Activated CD4-positive, alpha-beta T cell treated with anti-CD3 and anti-CD28 coated beads, Interleukin-2, amount 10 ng/mL, durations not matched to agents 24 days and 14 days (primary cell): Measurements from ENCODE around the gene DMBT1. TPM values are rescaled to one million over a fixed set of nuclear protein-coding genes. Genes with fewer than 3 reads are reported as not detected.

Experiments
- DNase-seq: peaks from one replicate; pipeline ENCODE4 v3.0.0; 2022
- H3K27ac Mint-ChIP-seq: one replicate; pipeline ENCODE4 v1.8.0; 2022; ENCODE audit warnings: mild to moderate bottlenecking, mixed read lengths
- H3K27me3 Mint-ChIP-seq: one replicate; pipeline ENCODE4 v1.8.0; 2022; ENCODE audit warnings: mixed read lengths
- H3K36me3 Mint-ChIP-seq: one replicate; pipeline ENCODE4 v1.8.0; 2022; ENCODE audit warnings: low read depth, mild to moderate bottlenecking, mixed read lengths
- H3K4me1 Mint-ChIP-seq: one replicate; pipeline ENCODE4 v1.8.0; 2021; ENCODE audit warnings: mixed read lengths
- H3K4me3 Mint-ChIP-seq: one replicate; pipeline ENCODE4 v1.8.0; 2022; ENCODE audit warnings: mild to moderate bottlenecking, moderate library complexity, mixed read lengths
- H3K9me3 Mint-ChIP-seq: one replicate; pipeline ENCODE4 v1.8.0; 2021; ENCODE audit warnings: mixed read lengths
- intact Hi-C: fragments of 100-400 bp; cut with micrococcal nuclease; formaldehyde crosslinking; loops from one replicate; pipeline ENCODE4 v1.15.1; 2023
- total RNA-seq: library from RNA; stranded (reverse); gene quantifications from 2 replicates; pipeline ENCODE4 v1.2.3, GENCODE V29; 2022

Gene DMBT1
- total RNA-seq, 1 donor from 2014 or later: not detected

DNA sequence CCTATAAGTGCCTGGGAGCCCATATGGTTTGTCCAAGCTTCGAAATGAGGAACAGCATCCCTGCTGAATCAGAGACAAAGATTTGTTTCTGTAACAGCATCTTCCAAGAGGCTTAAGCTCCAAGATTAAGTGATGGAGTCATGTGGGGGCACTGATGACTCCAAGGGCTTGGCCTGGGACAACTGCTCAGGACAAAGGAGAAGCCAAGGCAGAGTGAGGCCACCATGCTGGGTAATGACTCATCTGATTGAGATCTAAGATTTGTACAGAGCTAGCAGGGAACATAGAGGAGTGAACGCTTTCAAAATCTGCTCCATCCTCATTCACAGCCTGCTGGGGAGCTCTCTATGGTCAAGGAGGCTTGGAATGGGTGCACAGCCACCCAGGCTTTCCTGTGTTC lies 89.8 kb downstream of the DMBT1 start:
- Mint-ChIP-seq H3K36me3 (no peaks in the 10 kb centered on the region), H3K9me3 (no peaks in the 10 kb centered on the region), H3K27ac (no peak overlapping the region), H3K4me3 (no peak overlapping the region), H3K4me1 (no peaks in the 10 kb centered on the region), H3K27me3 (peaks cover 8% of the 10 kb centered on the region)
- no peak for DNase-seq
- intact Hi-C loops: no loop called here

DNA sequence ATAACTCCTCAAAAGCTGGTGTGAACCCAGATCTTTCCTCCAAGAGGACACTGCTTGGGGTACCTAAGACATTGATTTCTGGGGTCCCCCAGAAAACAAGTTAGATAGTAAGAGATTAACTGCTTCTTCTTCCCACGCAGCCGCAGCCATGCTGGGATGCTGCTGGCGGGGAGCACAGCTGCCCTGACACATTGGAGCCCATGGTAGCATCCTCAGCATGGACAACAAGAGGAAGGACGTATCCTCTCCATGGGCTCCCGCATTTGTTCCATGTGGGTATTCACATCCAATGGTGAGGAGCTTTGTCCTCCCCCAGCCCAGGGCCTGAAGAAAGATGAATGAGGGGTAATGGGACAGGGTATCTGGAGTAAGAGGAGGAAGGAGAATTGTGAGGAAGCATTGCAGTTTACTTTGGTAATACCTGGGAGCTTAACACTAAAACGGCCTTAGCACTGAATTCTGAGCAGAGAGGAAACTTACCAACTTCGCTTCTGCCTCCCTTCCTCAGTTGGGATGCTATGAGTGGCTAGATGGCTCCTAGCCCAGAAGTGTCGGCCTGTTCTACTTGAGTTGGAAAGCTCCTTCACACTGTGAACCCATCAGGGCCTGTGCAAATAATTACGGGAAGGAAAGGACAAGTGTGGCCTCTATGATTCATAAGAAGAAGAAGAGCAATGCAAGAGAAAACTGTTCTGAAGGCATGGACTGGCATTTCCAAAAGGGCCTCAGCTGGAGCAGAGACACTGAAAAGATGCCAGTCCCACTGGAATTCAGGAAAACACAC lies 95.2 kb downstream of the DMBT1 start:
- no peak overlapping the region for H3K4me3 Mint-ChIP-seq
- H3K36me3 Mint-ChIP-seq: no peaks in the 10 kb centered on the region
- intact Hi-C loops: no loop called here
- H3K27me3 Mint-ChIP-seq: peaks cover 8% of the 10 kb centered on the region
- no peaks in the 10 kb centered on the region for H3K9me3 Mint-ChIP-seq
- H3K4me1 Mint-ChIP-seq: no peaks in the 10 kb centered on the region
- DNase-seq: no peak
- no peak overlapping the region for H3K27ac Mint-ChIP-seq

DNA sequence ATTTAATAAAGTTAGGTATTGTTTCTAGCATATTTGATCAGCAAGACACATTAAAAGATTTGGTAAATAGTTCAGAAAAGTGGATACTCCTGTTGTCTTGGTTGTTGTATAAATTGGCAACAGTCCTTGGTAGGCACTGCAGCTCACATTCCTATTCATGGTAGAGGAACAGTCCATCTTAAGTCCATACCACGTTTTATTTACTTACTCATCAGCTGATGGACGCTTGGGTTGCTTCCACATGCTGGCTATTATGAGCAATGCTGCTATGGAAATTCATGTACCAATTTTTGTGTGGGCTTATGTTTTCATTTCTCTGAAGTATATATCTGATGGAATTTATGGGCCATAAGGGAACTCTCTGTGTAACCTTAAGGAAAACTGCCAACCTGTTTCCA lies 95.8 kb downstream of the DMBT1 start:
- Mint-ChIP-seq H3K9me3 (no peaks in the 10 kb centered on the region), H3K27ac (no peak overlapping the region), H3K27me3 (peaks cover 8% of the 10 kb centered on the region), H3K36me3 (no peaks in the 10 kb centered on the region), H3K4me3 (no peak overlapping the region), H3K4me1 (no peaks in the 10 kb centered on the region)
- intact Hi-C loops: no loop called here
- DNase-seq: no peak

DNA sequence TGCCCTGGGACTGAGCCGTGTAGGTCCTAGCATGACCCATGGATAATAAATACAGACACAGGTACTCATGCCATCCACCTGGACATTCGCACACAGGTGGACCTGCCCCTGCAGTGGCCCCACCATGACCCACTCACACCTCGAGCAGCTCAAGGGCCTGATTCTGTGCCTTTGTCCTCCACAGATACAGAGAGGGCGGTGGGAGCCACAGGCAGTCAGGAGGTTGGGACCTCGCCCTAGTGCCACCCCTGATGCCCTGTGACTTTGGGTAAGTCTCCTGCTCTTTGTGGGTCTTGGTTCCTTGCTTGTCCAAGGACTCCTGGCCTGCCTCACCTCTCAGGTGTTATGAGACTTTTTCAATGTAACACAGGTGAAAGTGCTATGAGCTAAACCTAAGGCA lies 96.2 kb downstream of the DMBT1 start:
- no peaks in the 10 kb centered on the region for H3K4me1 Mint-ChIP-seq
- H3K4me3 Mint-ChIP-seq: no peak overlapping the region
- no peak for DNase-seq
- no peaks in the 10 kb centered on the region for H3K9me3 Mint-ChIP-seq
- intact Hi-C loops: no loop called here
- H3K36me3 Mint-ChIP-seq: no peaks in the 10 kb centered on the region
- no peak overlapping the region for H3K27ac Mint-ChIP-seq
- peaks cover 8% of the 10 kb centered on the region for H3K27me3 Mint-ChIP-seq

DNA sequence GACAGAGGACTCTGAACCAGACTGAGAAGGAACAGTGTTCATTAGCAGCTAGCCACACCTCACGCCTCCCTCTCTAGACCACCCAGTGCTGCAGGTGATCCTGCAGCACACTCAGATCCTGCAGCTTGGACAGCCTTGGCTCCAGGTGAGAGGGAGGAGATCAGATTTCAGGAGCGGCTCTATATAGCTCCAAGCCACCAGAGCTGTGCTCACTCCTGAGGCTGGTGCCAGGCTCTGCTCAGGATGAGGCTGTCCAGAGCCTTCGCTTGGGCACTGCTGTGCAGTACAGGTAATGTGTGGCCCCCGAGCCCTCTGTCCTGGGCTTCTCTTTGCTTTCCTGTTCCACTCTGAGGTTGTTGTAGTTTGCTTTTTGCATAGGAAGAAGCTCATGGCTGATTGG lies 96.7 kb downstream of the DMBT1 start:
- H3K4me1 Mint-ChIP-seq: no peaks in the 10 kb centered on the region
- no peaks in the 10 kb centered on the region for H3K36me3 Mint-ChIP-seq
- H3K9me3 Mint-ChIP-seq: no peaks in the 10 kb centered on the region
- peaks cover 6% of the 10 kb centered on the region for H3K27me3 Mint-ChIP-seq
- no peak overlapping the region for H3K27ac Mint-ChIP-seq
- DNase-seq: no peak
- no peak overlapping the region for H3K4me3 Mint-ChIP-seq
- intact Hi-C loops: no loop called here

DNA sequence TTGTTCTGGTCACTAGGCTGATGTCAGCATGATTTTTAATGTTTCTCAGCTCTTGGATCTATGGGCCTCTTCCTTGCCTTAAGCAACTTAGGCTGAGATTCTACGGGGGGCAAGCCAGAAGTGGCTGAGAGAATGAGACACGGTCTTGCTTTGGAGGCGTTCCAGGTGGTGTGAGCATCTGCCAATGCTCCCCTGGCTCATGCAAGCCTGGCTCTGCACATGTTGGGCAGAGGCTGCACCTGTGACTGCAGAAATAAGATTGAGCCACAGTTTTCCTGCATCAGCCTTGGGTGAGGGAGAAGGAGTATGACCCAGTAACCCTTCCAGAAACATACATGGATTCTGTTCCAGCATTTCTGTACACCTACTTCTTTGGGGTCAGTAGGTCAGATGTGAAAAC lies 97.2 kb downstream of the DMBT1 start:
- H3K9me3 Mint-ChIP-seq: no peaks in the 10 kb centered on the region
- DNase-seq: no peak
- H3K36me3 Mint-ChIP-seq: no peaks in the 10 kb centered on the region
- no peak overlapping the region for H3K27ac Mint-ChIP-seq
- no peaks in the 10 kb centered on the region for H3K4me1 Mint-ChIP-seq
- intact Hi-C loops: no loop called here
- no peak overlapping the region for H3K4me3 Mint-ChIP-seq
- H3K27me3 Mint-ChIP-seq: peaks cover 4% of the 10 kb centered on the region

DNA sequence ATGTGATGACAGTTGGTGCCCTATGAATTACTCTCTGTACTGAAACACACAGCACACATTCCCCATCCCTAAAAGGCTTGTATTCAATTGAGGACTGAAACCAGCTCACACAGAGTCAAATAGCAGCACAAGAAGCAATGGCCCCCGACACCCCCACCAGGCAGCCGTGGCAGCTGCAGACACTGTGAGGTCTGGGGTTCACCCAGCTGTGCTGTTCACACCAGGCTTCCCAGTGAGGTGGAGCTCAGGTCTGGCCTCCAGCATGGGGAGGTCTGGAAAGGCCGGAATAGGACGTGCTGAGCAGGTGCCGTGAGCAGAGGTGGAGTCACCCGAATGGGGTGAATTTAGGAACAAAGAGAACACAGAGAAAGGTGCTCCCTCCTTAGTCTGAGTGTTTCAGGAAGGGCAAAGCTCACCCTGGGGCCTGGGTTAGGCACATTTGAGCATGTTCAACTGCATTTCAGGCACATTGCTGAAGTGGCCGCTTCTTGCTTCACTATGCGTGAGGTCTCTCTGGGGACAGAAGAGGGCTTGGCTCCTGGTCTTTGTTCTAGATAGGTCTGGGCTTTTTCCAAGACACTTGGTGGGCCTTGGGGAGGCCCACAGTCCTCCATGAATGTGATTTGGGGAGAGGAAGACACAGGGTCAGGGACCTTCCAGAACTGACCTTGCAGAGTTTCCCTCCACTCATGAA lies 97.9 kb downstream of the DMBT1 start:
- H3K27ac Mint-ChIP-seq: peak overlapping the region; percentile 56
- no peak for DNase-seq
- H3K4me3 Mint-ChIP-seq: no peak overlapping the region
- intact Hi-C loops: no loop called here
- no peaks in the 10 kb centered on the region for H3K4me1 Mint-ChIP-seq
- no peaks in the 10 kb centered on the region for H3K27me3 Mint-ChIP-seq
- H3K36me3 Mint-ChIP-seq: no peaks in the 10 kb centered on the region
- no peaks in the 10 kb centered on the region for H3K9me3 Mint-ChIP-seq

DNA sequence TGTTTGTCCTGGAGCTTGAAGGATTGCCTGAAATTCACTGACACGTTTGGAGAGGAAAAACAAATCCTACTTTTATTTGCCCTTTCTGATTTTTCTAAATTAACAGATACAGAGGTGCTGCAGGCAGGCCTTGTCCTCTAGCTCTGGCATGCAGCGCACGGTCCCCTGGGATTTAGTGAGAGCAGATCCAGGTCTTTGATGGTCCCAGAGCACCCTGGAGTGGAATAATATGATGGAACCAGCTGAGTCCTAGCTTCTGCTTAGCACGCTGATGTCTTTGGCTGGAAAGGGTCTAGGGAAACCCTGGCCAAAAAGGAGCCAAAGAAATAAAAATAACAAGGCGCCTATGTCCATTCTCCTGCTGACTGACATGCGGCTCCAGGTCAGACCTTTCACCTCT lies 98.6 kb downstream of the DMBT1 start:
- Mint-ChIP-seq H3K9me3 (no peaks in the 10 kb centered on the region), H3K27ac (no peak overlapping the region), H3K4me3 (no peak overlapping the region), H3K27me3 (no peaks in the 10 kb centered on the region), H3K4me1 (no peaks in the 10 kb centered on the region), H3K36me3 (no peaks in the 10 kb centered on the region)
- intact Hi-C loops: no loop called here
- no peak for DNase-seq

DNA sequence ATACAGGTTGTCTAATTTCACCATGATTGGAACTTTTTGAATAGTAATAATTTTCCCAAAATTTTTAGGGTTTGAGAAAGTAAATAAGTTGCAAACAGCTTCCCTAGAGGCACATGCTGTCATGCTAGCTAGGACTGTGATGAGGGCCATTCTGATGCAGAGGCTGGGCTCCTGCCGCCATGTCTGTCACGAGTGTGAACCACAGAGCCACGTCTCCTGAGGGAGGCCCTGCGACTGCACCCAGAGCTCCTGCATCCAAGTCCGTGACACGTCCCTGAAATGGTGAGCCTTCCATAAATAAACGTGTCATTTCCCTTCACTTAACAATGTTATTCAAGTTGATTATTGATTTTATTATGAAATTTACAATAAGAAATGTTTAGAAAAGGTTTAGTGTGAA lies 99.1 kb downstream of the DMBT1 start:
- no peak overlapping the region for H3K27ac Mint-ChIP-seq
- no peaks in the 10 kb centered on the region for H3K9me3 Mint-ChIP-seq
- H3K27me3 Mint-ChIP-seq: no peaks in the 10 kb centered on the region
- intact Hi-C loops: no loop called here
- no peaks in the 10 kb centered on the region for H3K36me3 Mint-ChIP-seq
- H3K4me3 Mint-ChIP-seq: no peak overlapping the region
- no peaks in the 10 kb centered on the region for H3K4me1 Mint-ChIP-seq
- no peak for DNase-seq

DNA sequence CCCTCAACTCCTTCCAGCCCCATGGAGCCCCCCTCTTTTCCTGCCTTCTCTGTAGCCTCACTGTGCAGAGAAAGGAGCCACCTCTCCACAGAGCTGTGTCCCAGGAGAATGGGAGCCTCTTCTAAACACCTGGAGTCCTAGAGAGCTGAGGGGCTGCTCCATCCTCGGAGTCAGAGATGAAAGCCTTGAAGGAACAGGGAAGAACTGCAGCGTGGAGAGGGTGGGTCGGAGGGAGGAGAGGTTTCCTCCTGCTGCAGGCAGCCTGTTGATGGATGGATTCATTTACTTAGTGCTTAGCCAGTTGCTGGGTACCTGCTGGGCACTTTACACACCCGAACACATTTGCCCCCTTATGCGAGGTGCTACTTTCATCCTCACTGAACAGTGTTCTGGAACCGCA lies 100.1 kb downstream of the DMBT1 start:
- no peaks in the 10 kb centered on the region for H3K36me3 Mint-ChIP-seq
- no peak overlapping the region for H3K27ac Mint-ChIP-seq
- H3K4me1 Mint-ChIP-seq: no peaks in the 10 kb centered on the region
- H3K27me3 Mint-ChIP-seq: no peaks in the 10 kb centered on the region
- no peaks in the 10 kb centered on the region for H3K9me3 Mint-ChIP-seq
- H3K4me3 Mint-ChIP-seq: no peak overlapping the region
- DNase-seq: no peak
- intact Hi-C loops: no loop called here

DNA sequence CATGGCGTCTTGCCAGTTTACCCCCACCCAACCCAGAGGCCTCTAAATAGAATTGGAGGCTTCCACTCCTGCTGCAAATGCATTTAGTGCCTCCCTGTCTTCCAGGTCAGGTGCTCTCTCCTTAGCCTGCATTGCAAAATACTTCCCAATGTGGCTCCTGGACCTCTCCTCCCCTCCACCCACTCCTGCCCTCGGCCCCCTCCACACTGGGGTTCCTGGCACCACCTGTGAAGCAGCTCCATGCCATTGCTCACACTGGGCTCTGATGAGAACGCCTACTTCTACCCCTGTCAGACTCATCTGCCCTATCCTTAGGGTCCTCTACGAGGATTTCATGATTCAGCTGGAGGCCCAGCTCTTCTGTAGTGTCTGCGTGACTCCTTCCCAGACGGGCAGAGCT lies 101.7 kb downstream of the DMBT1 start:
- intact Hi-C loops: no loop called here
- no peaks in the 10 kb centered on the region for H3K27me3 Mint-ChIP-seq
- H3K4me1 Mint-ChIP-seq: no peaks in the 10 kb centered on the region
- no peak overlapping the region for H3K4me3 Mint-ChIP-seq
- H3K36me3 Mint-ChIP-seq: no peaks in the 10 kb centered on the region
- DNase-seq: no peak
- H3K27ac Mint-ChIP-seq: no peak overlapping the region
- H3K9me3 Mint-ChIP-seq: no peaks in the 10 kb centered on the region

DNA sequence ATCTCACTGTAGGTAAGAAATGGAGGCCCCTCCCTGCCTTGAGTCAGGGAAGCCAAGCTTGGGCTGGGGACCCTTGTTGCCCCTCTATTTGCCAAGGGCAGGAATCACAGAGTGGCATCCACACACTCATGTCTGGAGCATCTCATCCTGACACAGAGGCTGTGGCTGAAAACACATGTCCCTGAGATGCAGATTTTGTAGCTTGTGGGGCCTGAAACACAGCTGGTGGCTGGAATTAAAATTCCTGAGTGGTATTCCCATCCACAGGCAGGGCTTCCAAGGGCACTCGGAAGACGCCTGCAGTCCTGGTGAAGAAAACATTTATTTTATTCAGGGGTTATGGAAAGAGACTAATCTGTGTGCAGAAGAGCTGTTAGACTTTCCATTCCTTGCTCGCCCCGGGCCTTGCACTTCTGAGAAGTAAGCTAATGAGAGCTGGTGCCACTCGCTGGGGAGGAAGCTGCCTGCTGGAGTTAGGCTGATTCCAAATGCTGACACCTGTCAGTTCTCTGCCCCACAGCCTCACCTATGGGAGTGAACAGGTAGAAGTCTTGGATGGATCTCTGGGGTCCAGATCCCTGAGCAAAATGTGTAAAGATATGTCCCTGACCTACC lies 103.1 kb downstream of the DMBT1 start:
- intact Hi-C loops: no loop called here

DNA sequence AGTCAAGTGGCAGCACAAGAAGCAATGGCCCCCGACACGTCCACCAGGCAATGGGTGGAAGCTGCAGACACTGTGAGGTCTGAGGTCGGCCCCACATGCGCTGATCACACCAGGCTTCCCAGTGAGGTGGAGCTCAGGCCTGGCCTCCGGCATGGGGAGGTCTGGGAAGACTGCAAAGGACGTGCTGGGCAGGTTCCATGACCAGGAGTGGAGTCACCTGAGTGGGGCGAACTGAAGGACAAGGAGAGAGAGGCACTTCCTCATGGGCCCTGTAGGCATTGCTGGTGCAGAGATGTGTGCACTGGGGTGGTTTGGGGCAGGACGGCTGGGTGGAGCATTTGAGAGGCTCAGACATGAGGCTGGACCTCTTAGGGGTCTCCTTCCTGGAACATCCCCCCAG lies 103.9 kb downstream of the DMBT1 start:
- no peak for DNase-seq
- no peak overlapping the region for H3K27ac Mint-ChIP-seq
- no peaks in the 10 kb centered on the region for H3K9me3 Mint-ChIP-seq
- intact Hi-C loops: no loop called here
- H3K36me3 Mint-ChIP-seq: no peaks in the 10 kb centered on the region
- no peak overlapping the region for H3K4me3 Mint-ChIP-seq
- no peaks in the 10 kb centered on the region for H3K4me1 Mint-ChIP-seq
- H3K27me3 Mint-ChIP-seq: peaks cover 3% of the 10 kb centered on the region

More for the DNA sequence above, 103.1 kb downstream of the DMBT1 start:
- no peaks in the 10 kb centered on the region for H3K36me3 Mint-ChIP-seq
- peaks cover 3% of the 10 kb centered on the region for H3K27me3 Mint-ChIP-seq
- no peaks in the 10 kb centered on the region for H3K9me3 Mint-ChIP-seq
- H3K4me1 Mint-ChIP-seq: no peaks in the 10 kb centered on the region
- H3K4me3 Mint-ChIP-seq: no peak overlapping the region
- DNase-seq: no peak
- H3K27ac Mint-ChIP-seq: no peak overlapping the region

DNA sequence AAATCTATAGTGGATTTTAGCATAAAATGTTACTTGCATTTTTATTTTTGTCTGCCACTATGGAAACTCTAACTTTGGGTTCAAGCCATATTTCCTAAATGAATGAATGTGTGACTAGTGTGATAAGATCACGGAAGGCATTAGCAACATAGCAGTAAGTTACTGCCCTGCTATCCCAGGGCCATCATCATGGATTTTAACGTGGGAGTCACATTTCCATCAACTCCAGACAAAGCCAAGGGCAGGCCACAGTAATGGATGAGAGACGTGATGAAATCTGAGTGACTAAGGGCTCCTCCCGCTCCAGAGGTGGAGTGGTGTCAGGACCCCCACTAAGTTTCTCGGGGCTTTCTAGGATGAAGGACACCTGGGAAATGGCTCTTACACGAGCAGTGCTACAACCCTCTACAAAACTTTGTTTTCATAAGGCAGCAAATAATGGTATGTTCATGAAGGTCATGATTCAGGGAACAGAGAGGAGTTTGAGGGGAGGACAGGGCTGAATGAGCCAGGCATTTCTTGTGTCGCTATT lies 104.8 kb downstream of the DMBT1 start:
- no peak overlapping the region for H3K4me3 Mint-ChIP-seq
- H3K9me3 Mint-ChIP-seq: no peaks in the 10 kb centered on the region
- intact Hi-C loops: no loop called here
- peaks cover 3% of the 10 kb centered on the region for H3K27me3 Mint-ChIP-seq
- no peaks in the 10 kb centered on the region for H3K4me1 Mint-ChIP-seq
- no peaks in the 10 kb centered on the region for H3K36me3 Mint-ChIP-seq
- no peak for DNase-seq
- no peak overlapping the region for H3K27ac Mint-ChIP-seq
